Mesodermal cell (in vitro differentiated cells): ENCODE data around the gene ACTL6A.

ENCODE experiments used
- H3K27ac ChIP-seq: 2 replicates; pipeline ENCODE4 v1.7.0; 2013; ENCODE audit warnings: mild to moderate bottlenecking, low read depth, low read length, moderate library complexity; ENCODE audit not compliant: severe bottlenecking
- H3K36me3 ChIP-seq: 2 replicates; pipeline ENCODE4 v1.7.1; 2013; ENCODE audit warnings: mild to moderate bottlenecking, low read length, moderate library complexity; ENCODE audit not compliant: control insufficient read depth, insufficient read depth
- H3K4me1 ChIP-seq: one replicate; pipeline ENCODE4 v1.7.1; 2013; ENCODE audit warnings: mild to moderate bottlenecking, low read length; ENCODE audit not compliant: insufficient read depth, control insufficient read depth, poor library complexity, severe bottlenecking
- H3K4me3 ChIP-seq: 2 replicates; pipeline ENCODE4 v1.7.0; 2013; ENCODE audit warnings: low read length, control low read depth, mild to moderate bottlenecking; ENCODE audit not compliant: insufficient read depth, poor library complexity, severe bottlenecking; ENCODE audit errors: extremely low read depth
- H3K9me3 ChIP-seq: 2 replicates; pipeline ENCODE4 v1.7.1; 2013; ENCODE audit warnings: mild to moderate bottlenecking, low read length, moderate library complexity; ENCODE audit not compliant: control insufficient read depth
- WGBS, 2 experiments: methylation state at CpG; one replicate each; pipeline ENCODE4 v1.1.5; 2013; ENCODE audit warnings: missing lambda C conversion rate in 2 of 2; ENCODE audit not compliant: insufficient coverage in 2 of 2; 5-methylcytosine and 5-hydroxymethylcytosine counted together

Gene ACTL6A

GRCh38 chr3:179542375-179542774 lies 20.4 kb upstream of the ACTL6A start:
- Histone ChIP-seq H3K4me1 (peaks cover 6% of the 10 kb centered on the region), H3K4me3 (no peak overlapping the region), H3K27ac (no peak overlapping the region), H3K9me3 (no peaks in the 10 kb centered on the region), H3K36me3 (no peaks in the 10 kb centered on the region)

GRCh38 chr3:179544981-179545645 lies 17.6 kb upstream of the ACTL6A start:
- H3K4me3 ChIP-seq, result no peak overlapping the region
- no CpG with 5 or more reads among the region's 2 CpGs for WGBS, 2 experiments
- H3K36me3 ChIP-seq, result no peaks in the 10 kb centered on the region
- peaks cover under 1% of the 10 kb centered on the region for H3K9me3 ChIP-seq
- H3K4me1 ChIP-seq, result peaks cover 6% of the 10 kb centered on the region
- H3K27ac ChIP-seq, result no peak overlapping the region

DNA sequence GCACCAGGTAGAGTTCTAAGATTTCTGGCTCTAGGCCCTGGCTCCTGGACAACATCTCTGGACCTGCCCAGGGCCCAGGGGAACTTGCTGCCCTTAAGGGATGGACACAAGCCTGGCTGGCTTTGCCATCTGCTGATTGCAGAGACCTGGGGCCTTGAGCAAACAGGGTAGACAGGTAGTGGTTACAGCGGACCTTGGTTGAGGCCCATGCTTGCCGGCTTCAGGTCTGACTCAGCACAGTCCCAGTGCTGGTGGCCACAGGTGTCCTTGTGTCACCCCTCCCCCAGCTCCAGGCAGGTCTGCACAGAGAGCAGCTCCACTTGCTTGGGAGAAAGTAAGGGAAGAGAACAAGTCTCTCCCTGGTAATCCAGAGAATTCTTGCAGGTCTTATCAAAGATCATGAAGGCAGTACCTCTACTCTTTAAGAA lies 15.9 kb upstream of the ACTL6A start:
- Histone ChIP-seq H3K4me1 (peaks cover 6% of the 10 kb centered on the region), H3K36me3 (no peaks in the 10 kb centered on the region), H3K9me3 (peaks cover 7% of the 10 kb centered on the region), H3K27ac (no peak overlapping the region), H3K4me3 (no peak overlapping the region)
- 84 to 100% methylated on average over 2 of the region's 2 CpGs for WGBS, 2 experiments

DNA sequence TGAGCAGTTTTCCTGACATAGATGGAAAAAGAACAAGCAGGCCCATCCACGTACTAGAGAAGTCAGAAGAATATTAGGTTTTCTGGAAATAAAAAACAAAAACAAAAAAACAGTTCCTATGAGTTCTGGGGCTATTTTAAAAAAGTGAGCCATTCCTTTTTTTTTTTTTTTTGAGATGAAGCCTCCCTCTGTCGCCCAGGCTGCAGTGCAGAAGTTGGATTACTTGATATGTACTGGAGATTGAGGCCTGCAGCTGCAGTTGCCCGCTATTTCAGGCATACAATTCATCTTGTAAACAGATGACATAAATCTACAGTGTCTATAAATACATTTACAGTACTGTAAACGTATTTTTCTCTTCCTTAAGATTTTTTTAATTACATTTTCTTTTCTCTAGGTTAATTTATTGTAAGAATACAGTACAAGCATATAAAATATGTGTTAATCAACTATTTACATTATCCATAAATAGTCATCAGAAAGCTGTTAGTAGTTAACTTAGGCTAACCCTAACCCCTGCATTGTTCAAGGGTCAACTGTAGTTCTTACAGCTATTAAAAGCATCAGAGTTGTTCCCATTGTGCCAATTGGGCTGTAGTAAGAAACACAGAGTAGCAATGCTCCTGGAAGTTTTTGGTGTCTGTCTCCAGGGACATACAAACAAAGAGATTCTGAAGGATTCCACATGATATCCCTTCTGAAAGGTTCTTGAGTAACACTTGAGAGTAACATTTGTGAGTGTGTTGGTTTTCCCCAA lies 11.2 kb upstream of the ACTL6A start:
- Histone ChIP-seq H3K36me3 (no peaks in the 10 kb centered on the region), H3K27ac (no peak overlapping the region), H3K4me3 (no peak overlapping the region), H3K9me3 (peaks cover 7% of the 10 kb centered on the region), H3K4me1 (peaks cover 6% of the 10 kb centered on the region)
- WGBS, 2 experiments, result no CpG with 5 or more reads among the region's 4 CpGs

GRCh38 chr3:179558742-179559364 lies 3.9 kb upstream of the ACTL6A start:
- Histone ChIP-seq H3K27ac (no peak overlapping the region), H3K36me3 (no peaks in the 10 kb centered on the region), H3K9me3 (no peaks in the 10 kb centered on the region), H3K4me3 (no peak overlapping the region), H3K4me1 (no peaks in the 10 kb centered on the region)
- 0% methylated on average over 2 of the region's 3 CpGs for WGBS, 2 experiments

- Histone ChIP-seq H3K27ac (no peak overlapping the region), H3K4me3 (no peak overlapping the region), H3K36me3 (no peaks in the 10 kb centered on the region), H3K4me1 (peaks cover 5% of the 10 kb centered on the region), H3K9me3 (no peaks in the 10 kb centered on the region)
- whole genome bisulfite sequencing, 2 experiments, result 40% methylated on average over 1 of the region's 1 CpG; no CpG with 5 or more reads in 1 of the 2 experiments
Observed at GRCh38 chr3:179560791-179561190, 1.9 kb upstream of the ACTL6A start.

- Histone ChIP-seq H3K4me3 (peak overlapping the region; percentile 79), H3K27ac (peak overlapping the region; percentile 95), H3K9me3 (no peaks in the 10 kb centered on the region), H3K36me3 (no peaks in the 10 kb centered on the region), H3K4me1 (peaks cover 5% of the 10 kb centered on the region)
- WGBS, 2 experiments, result 0 to 1% methylated on average over 33 to 34 of the region's 40 CpGs
Observed at GRCh38 chr3:179563271-179563783, 601 bp downstream of the ACTL6A start.

DNA sequence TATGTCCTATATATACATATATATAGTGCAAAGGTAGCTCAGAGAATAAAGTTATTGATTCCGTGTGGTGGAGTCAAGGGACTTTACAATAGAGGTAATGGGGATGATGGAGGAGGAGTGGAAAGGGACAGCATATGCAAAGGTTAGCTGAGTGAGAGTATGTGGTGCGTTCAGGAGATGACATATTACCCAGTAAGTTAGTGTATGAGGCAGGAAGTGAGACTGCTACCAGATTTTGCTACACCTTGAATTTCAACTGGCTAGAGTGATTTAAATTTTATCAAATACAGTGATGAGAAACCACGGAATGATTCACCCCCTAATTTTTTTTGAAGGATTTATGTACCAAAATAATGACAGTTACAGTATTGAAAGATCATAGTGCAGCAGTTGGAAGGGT lies 2.8 kb downstream of the ACTL6A start:
- peaks cover 11% of the 10 kb centered on the region for H3K36me3 ChIP-seq
- H3K4me3 ChIP-seq, result no peak overlapping the region
- no peak overlapping the region for H3K27ac ChIP-seq
- H3K9me3 ChIP-seq, result no peaks in the 10 kb centered on the region
- 90 to 100% methylated on average over 1 to 3 of the region's 3 CpGs for WGBS, 2 experiments
- peaks cover 5% of the 10 kb centered on the region for H3K4me1 ChIP-seq

GRCh38 chr3:179580992-179581391 lies 18.3 kb downstream of the ACTL6A start:
- Histone ChIP-seq H3K27ac (no peak overlapping the region), H3K4me1 (no peaks in the 10 kb centered on the region), H3K36me3 (peaks cover 85% of the 10 kb centered on the region), H3K9me3 (no peaks in the 10 kb centered on the region), H3K4me3 (no peak overlapping the region)
- WGBS, 2 experiments, result 88% methylated on average over 1 of the region's 1 CpG; no CpG with 5 or more reads in 1 of the 2 experiments

DNA sequence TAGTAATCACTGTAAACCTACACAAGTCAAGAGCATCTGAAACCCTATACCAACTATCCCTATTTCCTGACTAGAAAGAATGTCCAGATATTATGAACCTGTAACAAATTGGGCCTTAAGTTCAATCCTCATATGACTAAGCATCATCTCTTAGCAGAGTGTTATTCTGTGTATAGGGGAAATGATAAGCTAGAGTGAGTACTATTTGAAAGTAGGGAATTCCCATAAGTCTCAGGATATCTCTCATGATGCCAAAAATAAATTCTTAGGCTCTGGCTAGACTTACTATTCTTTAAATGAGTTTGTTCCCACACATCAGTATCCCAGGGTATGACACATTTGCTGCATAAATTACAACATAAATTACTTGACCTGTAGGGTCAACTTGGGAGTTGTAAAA lies 26.4 kb downstream of the ACTL6A start:
- no peaks in the 10 kb centered on the region for H3K9me3 ChIP-seq
- no peaks in the 10 kb centered on the region for H3K4me1 ChIP-seq
- no peak overlapping the region for H3K4me3 ChIP-seq
- H3K27ac ChIP-seq, result no peak overlapping the region
- H3K36me3 ChIP-seq, result peaks cover 91% of the 10 kb centered on the region
